BJ (cell line): ENCODE measurements around the gene VPS37C. TPM values are rescaled to one million over a fixed set of nuclear protein-coding genes. Genes with fewer than 3 reads are reported as not detected.

Experiments
- CTCF ChIA-PET: fragments of 350-600 bp; formaldehyde crosslinking; extraction: SDS; loops from one replicate; lab custom pipeline; 2021; ENCODE audit warnings: antibody characterized with exemption, inconsistent platforms; lab: Yijun Ruan, JAX
- POLR2A ChIA-PET: fragments of 300-600 bp; sonication (Branson Sonifier 250); formaldehyde crosslinking; extraction: SDS; loops from one replicate; lab custom pipeline; 2021; ENCODE audit warnings: antibody characterized with exemption; lab: Charles Lee
- DNase-seq: peaks from one replicate; pipeline ENCODE4 v3.0.0-alpha.2; 2011; ENCODE audit warnings: low read depth
- H3K27me3 ChIP-seq: 2 replicates; pipeline ENCODE4 v1.6.0; 2011; ENCODE audit warnings: low read length; ENCODE audit not compliant: control insufficient read depth, insufficient read depth
- H3K36me3 ChIP-seq: 2 replicates; pipeline ENCODE4 v1.5.1; 2011; ENCODE audit warnings: low read length; ENCODE audit not compliant: control insufficient read depth, insufficient read depth
- H3K4me3 ChIP-seq: 2 replicates; pipeline ENCODE4 v1.5.1; 2011; ENCODE audit warnings: low read depth, mild to moderate bottlenecking, control low read depth, low read length
- CTCF ChIP-seq: IDR thresholded peaks from 2 replicates; pipeline ENCODE4 v1.5.1; 2011; ENCODE audit warnings: low read depth, mild to moderate bottlenecking, control low read depth, inconsistent platforms, low read length, moderate library complexity; ENCODE audit not compliant: insufficient read depth
- polyA plus RNA-seq: library from polyadenylated mRNA; depleted of rRNA; stranded (reverse); fragments of >200 nt; gene quantifications from 2 replicates; pipeline ENCODE4 v1.2.3, GENCODE V29; 2011

VPS37C gene
- polyA plus RNA-seq, 1 experiment = 17.5 TPM

- POLR2A ChIA-PET = no interaction called here
- no peak for TF ChIP-seq CTCF
- Histone ChIP-seq H3K27me3 (no peaks in the 10 kb centered on the region), H3K36me3 (peaks cover 10% of the 10 kb centered on the region), H3K4me3 (no peak overlapping the region)
- DNase-seq = no peak
- CTCF ChIA-PET = interaction anchor here (1.2 to 1.3 kb wide), 2 partner anchors 11 to 13 kb away, joined by 3 to 6 read pairs; no protein-coding TSS in a partner anchor
These were observed 19.6 kb downstream of the VPS37C start for GRCh38 chr11:61141601-61142028.

DNA sequence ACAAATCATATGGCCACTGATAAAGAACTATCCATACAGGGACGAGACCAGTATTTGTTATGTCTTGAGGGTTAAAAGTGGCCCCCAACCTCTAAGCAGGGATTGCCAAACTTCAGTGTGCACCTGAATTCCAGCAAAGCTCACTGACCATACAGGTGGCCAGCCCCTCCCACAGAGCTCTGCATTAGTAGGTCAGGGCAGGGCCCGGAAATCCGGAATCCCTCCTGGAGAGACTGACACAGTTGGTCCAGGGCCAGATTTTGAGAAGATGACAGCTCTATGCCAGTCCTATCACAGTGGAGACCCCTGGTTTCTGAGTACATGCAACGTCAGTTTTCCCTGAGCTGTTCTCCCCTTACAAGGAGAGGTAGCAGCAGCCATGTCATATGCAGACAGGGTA, 20.8 kb downstream of the VPS37C start:
- POLR2A ChIA-PET = no interaction called here
- TF ChIP-seq CTCF = no peak
- DNase-seq = no peak
- Histone ChIP-seq H3K36me3 (peaks cover 10% of the 10 kb centered on the region), H3K4me3 (no peak overlapping the region), H3K27me3 (no peaks in the 10 kb centered on the region)
- CTCF ChIA-PET = interaction anchor here (3.0 to 4.1 kb wide), 2 partner anchors 7 to 11 kb away, joined by 16 to 38 read pairs; no protein-coding TSS in a partner anchor

DNA sequence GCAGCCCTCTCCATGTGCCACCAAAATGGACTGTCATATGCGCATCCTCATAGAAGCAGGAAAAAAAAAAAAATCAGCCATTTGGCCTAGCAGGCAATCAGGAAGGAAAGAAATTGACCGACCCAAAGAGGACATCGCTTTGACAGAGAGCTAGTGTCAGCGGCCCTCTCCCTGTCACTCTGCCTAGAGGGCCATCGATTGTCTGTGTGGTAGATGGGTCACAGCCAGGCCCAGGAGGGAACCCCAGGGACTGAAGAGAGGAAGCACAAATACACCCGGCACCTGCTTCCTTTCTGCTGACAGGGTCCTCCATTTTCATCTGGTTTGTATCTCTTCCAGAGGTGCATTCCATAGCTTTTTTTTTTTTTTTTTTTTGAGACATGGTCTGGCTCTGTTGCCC, 21.8 kb downstream of the VPS37C start:
- no peak for TF ChIP-seq CTCF
- Histone ChIP-seq H3K27me3 (no peaks in the 10 kb centered on the region), H3K36me3 (peaks cover 11% of the 10 kb centered on the region), H3K4me3 (no peak overlapping the region)
- CTCF ChIA-PET = interaction anchor here (0.7 to 4.1 kb wide), 4 partner anchors 8 to 1579 kb away, joined by 3 to 38 read pairs (median 10); no protein-coding TSS in a partner anchor
- POLR2A ChIA-PET = no interaction called here
- no peak for DNase-seq

- ChIA-PET CTCF (interaction anchor here (0.7 to 4.1 kb wide), 4 partner anchors 9 to 1578 kb away, joined by 3 to 38 read pairs (median 10); no protein-coding TSS in a partner anchor), POLR2A (no interaction called here)
- Histone ChIP-seq H3K27me3 (no peaks in the 10 kb centered on the region), H3K4me3 (no peak overlapping the region), H3K36me3 (peaks cover 10% of the 10 kb centered on the region)
- TF ChIP-seq CTCF = no peak
- DNase-seq = no peak
These were observed 22.3 kb downstream of the VPS37C start for GRCh38 chr11:61138935-61139334.

- CTCF ChIA-PET = interaction anchor here (0.9 kb wide), 1 partner anchor 14 kb away, joined by 3 read pairs; no protein-coding TSS in a partner anchor
- POLR2A ChIA-PET = no interaction called here
- DNase-seq = no peak
These were observed 26.4 kb downstream of the VPS37C start for GRCh38 chr11:61134801-61135257.

More at GRCh38 chr11:61134801-61135257, 26.4 kb downstream of the VPS37C start:
- no peak overlapping the region for H3K4me3 ChIP-seq
- TF ChIP-seq CTCF = no peak
- no peaks in the 10 kb centered on the region for H3K27me3 ChIP-seq
- peaks cover 21% of the 10 kb centered on the region for H3K36me3 ChIP-seq
